Activated CD8-positive, alpha-beta T cell treated with anti-CD3 and anti-CD28 coated beads for 36 hours (primary cell): ENCODE measurements around the gene ATP5MC2. TPM values are rescaled to one million over a fixed set of nuclear protein-coding genes. Genes with fewer than 3 reads are reported as not detected.

Source experiments
- ATAC-seq: fragments of 200-7000 bp; cut with Tn5 transposase; one replicate; pipeline ENCODE4 v1.10.0; 2021; ENCODE audit warnings: mild to moderate bottlenecking, moderate library complexity
- CTCF ChIA-PET: fragments of 350-600 bp; sonication (Branson Sonifier 250); formaldehyde crosslinking; loops from one replicate; lab custom pipeline; 2021; ENCODE audit warnings: antibody characterized with exemption; lab: Charles Lee
- POLR2A ChIA-PET: fragments of 350-600 bp; sonication (Branson Sonifier 250); formaldehyde crosslinking; loops from one replicate; lab custom pipeline; 2021; ENCODE audit warnings: antibody characterized with exemption; lab: Charles Lee
- DNase-seq: peaks from one replicate; pipeline ENCODE4 v3.0.0-alpha.2; 2020
- H3K27ac Mint-ChIP-seq: one replicate; pipeline ENCODE4 v1.8.0; 2021; ENCODE audit warnings: mild to moderate bottlenecking, mixed read lengths
- H3K27me3 Mint-ChIP-seq: one replicate; pipeline ENCODE4 v1.8.0; 2021; ENCODE audit warnings: mixed read lengths
- H3K36me3 Mint-ChIP-seq: one replicate; pipeline ENCODE4 v1.8.0; 2021; ENCODE audit warnings: low read depth, mixed read lengths
- H3K4me1 Mint-ChIP-seq: one replicate; pipeline ENCODE4 v1.8.0; 2021; ENCODE audit warnings: low read depth, mixed read lengths
- H3K4me3 Mint-ChIP-seq: one replicate; pipeline ENCODE4 v1.8.0; 2021; ENCODE audit warnings: mild to moderate bottlenecking, moderate library complexity, mixed read lengths
- H3K9me3 Mint-ChIP-seq: one replicate; pipeline ENCODE4 v1.8.0; 2021; ENCODE audit warnings: mixed read lengths
- intact Hi-C: fragments of 100-400 bp; cut with micrococcal nuclease; formaldehyde crosslinking; loops from one replicate; pipeline ENCODE4 v1.10.0; 2022
- total RNA-seq, 2 experiments: library from RNA; stranded (reverse); gene quantifications; one replicate each; pipeline ENCODE4 v1.2.3, GENCODE V29; 2021
- TF ChIP-seq, protein P1 (sequence below): fragments of 200-600 bp; IDR thresholded peaks from one replicate; pipeline ENCODE4 v1.8.0; 2022; ENCODE audit warnings: antibody characterized with exemption, mild to moderate bottlenecking

ATP5MC2 gene
- total RNA-seq, 2 experiments from 2014 or later, result 365 to 378 TPM

DNA sequence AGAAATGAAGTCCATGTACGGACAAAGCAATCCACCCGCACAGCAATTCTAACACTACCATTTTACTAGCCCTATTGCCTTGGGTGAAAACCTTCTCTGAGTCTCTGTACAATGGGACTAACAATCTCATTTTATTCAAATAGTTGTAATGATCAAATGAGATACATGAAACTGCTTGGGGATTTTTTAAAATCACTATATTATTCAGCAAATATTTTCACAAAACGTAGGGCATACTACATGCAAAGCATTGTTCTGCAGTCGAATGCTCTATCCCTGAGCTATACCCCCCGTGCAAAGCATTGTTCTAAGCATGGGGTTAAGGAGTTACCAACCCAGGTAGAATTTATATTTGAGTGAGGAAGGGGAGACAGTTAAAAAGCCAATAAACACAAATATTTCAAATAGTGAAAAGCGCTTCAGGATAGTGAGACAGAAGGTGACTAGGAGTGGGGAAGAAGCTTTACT lies 49.1 kb downstream of the ATP5MC2 start:
- intact Hi-C loops, result no loop called here
- H3K9me3 Mint-ChIP-seq, result no peaks in the 10 kb centered on the region
- peaks cover 35% of the 10 kb centered on the region for H3K4me1 Mint-ChIP-seq
- peak overlapping the region; percentile 98 for H3K27ac Mint-ChIP-seq
- H3K36me3 Mint-ChIP-seq, result peaks cover 2% of the 10 kb centered on the region
- no peak for ATAC-seq
- POLR2A ChIA-PET, result interaction anchor here (0.6 to 3.7 kb wide), 5 partner anchors 11 to 120 kb away, joined by 3 to 15 read pairs (median 4); partner anchors contain the start of gene ATP5MC2
- TF ChIP-seq, protein P1, sequence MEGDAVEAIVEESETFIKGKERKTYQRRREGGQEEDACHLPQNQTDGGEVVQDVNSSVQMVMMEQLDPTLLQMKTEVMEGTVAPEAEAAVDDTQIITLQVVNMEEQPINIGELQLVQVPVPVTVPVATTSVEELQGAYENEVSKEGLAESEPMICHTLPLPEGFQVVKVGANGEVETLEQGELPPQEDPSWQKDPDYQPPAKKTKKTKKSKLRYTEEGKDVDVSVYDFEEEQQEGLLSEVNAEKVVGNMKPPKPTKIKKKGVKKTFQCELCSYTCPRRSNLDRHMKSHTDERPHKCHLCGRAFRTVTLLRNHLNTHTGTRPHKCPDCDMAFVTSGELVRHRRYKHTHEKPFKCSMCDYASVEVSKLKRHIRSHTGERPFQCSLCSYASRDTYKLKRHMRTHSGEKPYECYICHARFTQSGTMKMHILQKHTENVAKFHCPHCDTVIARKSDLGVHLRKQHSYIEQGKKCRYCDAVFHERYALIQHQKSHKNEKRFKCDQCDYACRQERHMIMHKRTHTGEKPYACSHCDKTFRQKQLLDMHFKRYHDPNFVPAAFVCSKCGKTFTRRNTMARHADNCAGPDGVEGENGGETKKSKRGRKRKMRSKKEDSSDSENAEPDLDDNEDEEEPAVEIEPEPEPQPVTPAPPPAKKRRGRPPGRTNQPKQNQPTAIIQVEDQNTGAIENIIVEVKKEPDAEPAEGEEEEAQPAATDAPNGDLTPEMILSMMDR, result no peak
- H3K27me3 Mint-ChIP-seq, result no peaks in the 10 kb centered on the region
- peak overlapping the region; percentile 97 for H3K4me3 Mint-ChIP-seq
- no peak for DNase-seq
- CTCF ChIA-PET, result interaction anchor here (0.6 to 1.9 kb wide), 5 partner anchors 9 to 104 kb away, joined by 3 to 11 read pairs (median 3); partner anchors contain the start of gene ATP5MC2

DNA sequence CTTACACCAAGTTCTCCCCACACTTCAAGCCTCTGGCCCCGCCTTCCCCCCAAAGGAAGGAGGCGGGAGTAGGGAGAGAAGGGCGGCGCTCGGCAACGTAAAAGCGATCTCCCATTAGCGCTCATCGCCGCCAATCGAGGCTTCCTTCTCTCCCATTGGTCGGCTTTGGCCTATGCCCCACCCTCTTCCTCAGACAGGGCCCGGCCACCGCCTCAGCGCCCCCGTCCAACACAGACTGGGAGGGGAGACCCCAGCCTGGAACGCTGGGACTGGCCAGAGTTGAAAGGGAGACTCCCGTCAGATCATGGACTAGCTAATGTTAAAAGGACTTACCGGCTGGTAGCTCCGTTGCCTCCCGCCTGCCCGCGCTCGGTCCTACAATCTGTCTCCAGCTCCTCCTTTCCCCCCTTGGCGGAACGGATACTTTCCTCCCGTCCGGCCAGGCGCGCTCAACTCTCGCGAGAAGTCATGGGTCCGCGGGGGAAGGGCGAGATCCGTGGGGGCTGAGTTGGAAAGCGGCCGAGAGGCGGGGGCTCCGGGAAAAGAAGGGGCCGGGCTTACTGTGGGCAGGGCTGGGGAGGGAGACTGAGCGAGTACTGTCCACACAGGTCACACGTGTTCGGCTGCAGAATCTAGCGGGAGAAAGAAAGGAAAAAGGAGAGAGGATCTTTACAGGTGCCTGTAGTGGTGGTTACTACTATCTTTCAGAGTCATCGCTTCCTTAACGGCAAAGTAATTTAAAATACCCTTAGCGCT lies 49.8 kb downstream of the ATP5MC2 start, which contains the start of gene ATF7:
Gene ATF7, minus strand, starts transcription at position 437 of the 756 bp plus-strand sequence. CDS start 25,382 bp downstream, outside the sequence.
- Mint-ChIP-seq H3K27ac (peak within 1 kb of the TSS; percentile 98), H3K9me3 (no peaks in the 10 kb centered on the region), H3K36me3 (peaks cover 5% of the 10 kb centered on the region), H3K27me3 (no peaks in the 10 kb centered on the region), H3K4me1 (peaks cover 38% of the 10 kb centered on the region), H3K4me3 (peak within 1 kb of the TSS; percentile 97)
- ChIA-PET POLR2A (interaction anchor here (0.9 to 3.7 kb wide), 7 partner anchors 10 to 113 kb away, joined by 4 to 15 read pairs (median 4); partner anchors contain the start of gene ATP5MC2), CTCF (interaction anchor here (0.6 to 4.7 kb wide), 5 partner anchors 13 to 105 kb away, joined by 3 to 31 read pairs (median 3); partner anchors contain the start of gene ATP5MC2)
- TF ChIP-seq, protein P1, result no peak
- intact Hi-C loops, result no loop called here
- ATAC-seq (peak; percentile 95), DNase-seq (peak; percentile 98)

DNA sequence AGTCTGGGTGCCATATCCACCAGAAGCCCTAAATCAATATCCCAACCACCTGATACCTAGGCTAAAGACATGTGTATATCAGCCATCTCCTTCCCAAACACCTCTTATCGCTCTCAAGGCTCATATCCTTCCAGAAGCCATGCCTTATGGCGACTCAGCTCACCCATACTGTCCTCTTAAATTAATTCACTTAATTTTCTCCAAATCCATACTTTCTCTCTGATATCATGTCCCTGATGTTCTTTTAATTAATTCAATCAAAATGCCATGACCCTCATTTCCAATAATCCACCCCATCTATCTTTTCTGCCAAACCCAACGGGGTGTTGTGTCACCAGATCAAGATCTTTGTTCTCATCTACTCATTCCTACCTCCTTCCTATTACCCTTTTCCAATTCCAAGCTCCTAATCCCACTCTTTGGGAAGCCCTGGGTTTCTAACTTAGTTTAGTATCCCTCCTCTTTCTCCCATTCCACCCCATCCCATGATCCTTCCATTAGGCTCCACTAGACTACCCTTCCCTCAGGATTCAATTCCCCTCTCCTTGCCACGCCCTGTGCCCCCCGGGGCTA lies 50.4 kb downstream of the ATP5MC2 start:
- ChIA-PET CTCF (interaction anchor here (1.0 to 4.7 kb wide), 4 partner anchors 12 to 82 kb away, joined by 3 to 31 read pairs (median 8); partner anchors contain the start of gene ATP5MC2), POLR2A (interaction anchor here (0.6 to 3.7 kb wide), 6 partner anchors 10 to 791 kb away, joined by 3 to 15 read pairs (median 4); partner anchors contain the start of gene ATP5MC2)
- Mint-ChIP-seq H3K9me3 (no peaks in the 10 kb centered on the region), H3K4me3 (peak overlapping the region; percentile 97), H3K27ac (peak overlapping the region; percentile 98), H3K4me1 (peaks cover 42% of the 10 kb centered on the region), H3K27me3 (no peaks in the 10 kb centered on the region), H3K36me3 (peaks cover 6% of the 10 kb centered on the region)
- ATAC-seq (no peak), DNase-seq (no peak)
- intact Hi-C loops, result no loop called here
- TF ChIP-seq, protein P1, result no peak

DNA sequence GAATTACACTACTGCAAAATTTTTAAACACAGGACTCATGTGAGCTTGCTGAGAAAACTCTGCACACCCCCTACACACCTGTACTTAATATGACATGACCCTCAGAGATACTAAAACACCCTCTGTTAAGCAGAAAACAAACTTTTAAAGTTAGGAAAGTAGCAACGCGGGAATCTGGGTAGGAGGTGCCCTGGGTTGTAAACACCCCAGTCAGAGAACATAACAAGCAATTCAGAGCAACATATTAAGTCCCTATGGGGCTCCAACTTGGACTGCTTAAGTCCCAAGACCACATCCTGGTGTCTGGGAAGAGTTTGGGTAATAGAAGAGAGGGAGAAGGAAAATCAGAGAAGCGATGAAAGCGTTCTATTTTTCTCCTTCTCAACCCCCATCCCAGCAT lies 50.9 kb downstream of the ATP5MC2 start:
- POLR2A ChIA-PET, result interaction anchor here (0.6 to 3.7 kb wide), 4 partner anchors 9 to 792 kb away, joined by 3 to 15 read pairs (median 4); partner anchors contain the start of gene ATP5MC2
- H3K4me1 Mint-ChIP-seq, result peaks cover 42% of the 10 kb centered on the region
- no peak for ATAC-seq

More for the DNA sequence above, 50.9 kb downstream of the ATP5MC2 start:
- CTCF ChIA-PET, result interaction anchor here (0.8 to 4.7 kb wide), 5 partner anchors 12 to 85 kb away, joined by 3 to 31 read pairs (median 6); partner anchors contain the start of gene ATP5MC2
- DNase-seq, result no peak
- TF ChIP-seq, protein P1, result no peak
- Mint-ChIP-seq H3K27ac (peak overlapping the region; percentile 98), H3K27me3 (no peaks in the 10 kb centered on the region), H3K36me3 (peaks cover 6% of the 10 kb centered on the region), H3K9me3 (no peaks in the 10 kb centered on the region), H3K4me3 (peak overlapping the region; percentile 97)
- intact Hi-C loops, result no loop called here
